ENCODE measurements around the gene TECPR2. TPM values are rescaled to one million over a fixed set of nuclear protein-coding genes. Genes with fewer than 3 reads are reported as not detected.

The TECPR2 gene
- total and polyA plus RNA-seq, 2 of the 13 experiments (the other 11 are each of a cell fraction or from before 2014, with no cell fraction given), result 3.5 to 5.7 TPM

DNA sequence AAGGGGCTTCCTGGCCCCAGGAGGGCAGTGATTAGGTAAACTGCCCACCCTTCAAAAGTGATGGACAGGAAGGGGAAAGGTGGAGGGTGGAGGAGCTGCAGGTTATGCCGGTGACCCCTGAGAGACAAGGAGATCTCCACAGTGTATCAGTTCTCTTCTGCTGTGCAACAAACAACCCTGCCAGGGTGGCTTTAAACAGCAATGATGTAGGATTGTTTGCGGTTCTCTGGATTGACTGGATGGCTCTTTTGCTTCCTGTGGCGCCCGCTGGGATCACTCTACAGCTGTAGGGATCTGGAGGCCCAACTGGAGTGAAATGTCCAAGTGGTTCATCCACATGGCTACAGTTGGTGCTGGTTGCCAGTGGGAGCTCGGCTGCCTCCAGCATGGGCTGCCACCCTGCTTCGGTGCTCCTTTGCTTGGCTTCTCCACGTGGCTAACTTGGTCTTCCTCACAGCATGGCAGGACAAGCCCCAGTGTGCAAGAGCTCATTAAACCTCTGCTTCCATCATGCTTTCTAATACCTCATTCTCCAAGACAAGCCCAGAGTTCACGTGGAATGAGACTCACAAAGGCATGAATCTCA, 155.4 kb downstream of the TECPR2 start:
- in situ Hi-C loops (cut with HindIII; ENCODE audit: extremely low pct_ligation_motif_present, low pct_unique_long_range_greater_than_20kb) (loop anchor here (5.0 kb wide), 1 partner anchor 81 kb away; no protein-coding TSS in a partner anchor), intact Hi-C loops (cut with micrococcal nuclease; ENCODE audit: unreplicated experiment) (loop anchor here (5.0 kb wide), 1 partner anchor 201 kb away; the partner anchor contains the start of gene ZNF839)
- Histone ChIP-seq H3K4me3 (replicated peaks in 1 of 3; ENCODE audit: insufficient read depth in 1 of 3, low read depth in 2 of 3, low read length in 3 of 3) (no peak overlapping the region), H3K36me3 (replicated peaks in 1 of 2; ENCODE audit: control insufficient read depth in 1 of 2, insufficient read depth in 2 of 2, low read length in 2 of 2) (no peaks in the 10 kb centered on the region), H3K9ac (ENCODE audit: insufficient read depth, low read depth, low read length) (no peak overlapping the region), H3K4me1 (ENCODE audit: insufficient read depth, low read length) (peaks cover 37% of the 10 kb centered on the region), H3K4me2 (ENCODE audit: low read depth, low read length) (no peak overlapping the region), H4K20me1 (ENCODE audit: insufficient read depth, low read length) (no peaks in the 10 kb centered on the region), H2AFZ (ENCODE audit: low read length) (no peak overlapping the region), H3K27me3 (ENCODE audit: control insufficient read depth in 1 of 2, insufficient read depth in 2 of 2, low read length in 2 of 2) (no peaks in the 10 kb centered on the region), H3K79me2 (ENCODE audit: insufficient read depth, low read length) (no peaks in the 10 kb centered on the region), H3K27ac (ENCODE audit: extremely low read length, insufficient read depth, low read length) (no peak overlapping the region), H3K9me3 (ENCODE audit: low read length) (no peaks in the 10 kb centered on the region)
- no peak for ATAC-seq
- DNase-seq (ENCODE audit: low spot score), result no peak
- BruUV-seq (replicated peaks), result no TSS peak
- ChIA-PET POLR2A (interaction anchor here (1.0 to 1.4 kb wide), 2 partner anchors 10 to 80 kb away, joined by 3 to 4 read pairs; no protein-coding TSS in a partner anchor), CTCF (ENCODE audit: low intra/inter-chr PET ratio, low total read pairs) (interaction anchor here (3.8 kb wide), 1 partner anchor 81 kb away, joined by 59 read pairs; no protein-coding TSS in a partner anchor)
- WGBS (ENCODE audit: low lambda C conversion rate), result 62% methylated on average over 6 of the region's 8 CpGs
- no peak for FAIRE-seq
- TF ChIP-seq, protein P1, sequence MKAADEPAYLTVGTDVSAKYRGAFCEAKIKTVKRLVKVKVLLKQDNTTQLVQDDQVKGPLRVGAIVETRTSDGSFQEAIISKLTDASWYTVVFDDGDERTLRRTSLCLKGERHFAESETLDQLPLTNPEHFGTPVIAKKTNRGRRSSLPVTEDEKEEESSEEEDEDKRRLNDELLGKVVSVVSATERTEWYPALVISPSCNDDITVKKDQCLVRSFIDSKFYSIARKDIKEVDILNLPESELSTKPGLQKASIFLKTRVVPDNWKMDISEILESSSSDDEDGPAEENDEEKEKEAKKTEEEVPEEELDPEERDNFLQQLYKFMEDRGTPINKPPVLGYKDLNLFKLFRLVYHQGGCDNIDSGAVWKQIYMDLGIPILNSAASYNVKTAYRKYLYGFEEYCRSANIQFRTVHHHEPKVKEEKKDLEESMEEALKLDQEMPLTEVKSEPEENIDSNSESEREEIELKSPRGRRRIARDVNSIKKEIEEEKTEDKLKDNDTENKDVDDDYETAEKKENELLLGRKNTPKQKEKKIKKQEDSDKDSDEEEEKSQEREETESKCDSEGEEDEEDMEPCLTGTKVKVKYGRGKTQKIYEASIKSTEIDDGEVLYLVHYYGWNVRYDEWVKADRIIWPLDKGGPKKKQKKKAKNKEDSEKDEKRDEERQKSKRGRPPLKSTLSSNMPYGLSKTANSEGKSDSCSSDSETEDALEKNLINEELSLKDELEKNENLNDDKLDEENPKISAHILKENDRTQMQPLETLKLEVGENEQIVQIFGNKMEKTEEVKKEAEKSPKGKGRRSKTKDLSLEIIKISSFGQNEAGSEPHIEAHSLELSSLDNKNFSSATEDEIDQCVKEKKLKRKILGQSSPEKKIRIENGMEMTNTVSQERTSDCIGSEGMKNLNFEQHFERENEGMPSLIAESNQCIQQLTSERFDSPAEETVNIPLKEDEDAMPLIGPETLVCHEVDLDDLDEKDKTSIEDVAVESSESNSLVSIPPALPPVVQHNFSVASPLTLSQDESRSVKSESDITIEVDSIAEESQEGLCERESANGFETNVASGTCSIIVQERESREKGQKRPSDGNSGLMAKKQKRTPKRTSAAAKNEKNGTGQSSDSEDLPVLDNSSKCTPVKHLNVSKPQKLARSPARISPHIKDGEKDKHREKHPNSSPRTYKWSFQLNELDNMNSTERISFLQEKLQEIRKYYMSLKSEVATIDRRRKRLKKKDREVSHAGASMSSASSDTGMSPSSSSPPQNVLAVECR (CRISPR knock-in tag; IDR thresholded peaks at IDR 0.05; ENCODE audit: borderline replicate concordance), result no peak
- TF ChIP-seq MATR3 (CRISPR knock-in tag; IDR thresholded peaks at IDR 0.05), result no peak
- TF ChIP-seq, protein P2, sequence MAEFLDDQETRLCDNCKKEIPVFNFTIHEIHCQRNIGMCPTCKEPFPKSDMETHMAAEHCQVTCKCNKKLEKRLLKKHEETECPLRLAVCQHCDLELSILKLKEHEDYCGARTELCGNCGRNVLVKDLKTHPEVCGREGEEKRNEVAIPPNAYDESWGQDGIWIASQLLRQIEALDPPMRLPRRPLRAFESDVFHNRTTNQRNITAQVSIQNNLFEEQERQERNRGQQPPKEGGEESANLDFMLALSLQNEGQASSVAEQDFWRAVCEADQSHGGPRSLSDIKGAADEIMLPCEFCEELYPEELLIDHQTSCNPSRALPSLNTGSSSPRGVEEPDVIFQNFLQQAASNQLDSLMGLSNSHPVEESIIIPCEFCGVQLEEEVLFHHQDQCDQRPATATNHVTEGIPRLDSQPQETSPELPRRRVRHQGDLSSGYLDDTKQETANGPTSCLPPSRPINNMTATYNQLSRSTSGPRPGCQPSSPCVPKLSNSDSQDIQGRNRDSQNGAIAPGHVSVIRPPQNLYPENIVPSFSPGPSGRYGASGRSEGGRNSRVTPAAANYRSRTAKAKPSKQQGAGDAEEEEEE (CRISPR knock-in tag; IDR thresholded peaks at IDR 0.05; ENCODE audit: borderline replicate concordance), result no peak
- TF ChIP-seq RBAK (CRISPR knock-in tag; IDR thresholded peaks at IDR 0.05), result peak; percentile 67; the same call in 1 of the 2 replicates
- TF ChIP-seq, protein P3, sequence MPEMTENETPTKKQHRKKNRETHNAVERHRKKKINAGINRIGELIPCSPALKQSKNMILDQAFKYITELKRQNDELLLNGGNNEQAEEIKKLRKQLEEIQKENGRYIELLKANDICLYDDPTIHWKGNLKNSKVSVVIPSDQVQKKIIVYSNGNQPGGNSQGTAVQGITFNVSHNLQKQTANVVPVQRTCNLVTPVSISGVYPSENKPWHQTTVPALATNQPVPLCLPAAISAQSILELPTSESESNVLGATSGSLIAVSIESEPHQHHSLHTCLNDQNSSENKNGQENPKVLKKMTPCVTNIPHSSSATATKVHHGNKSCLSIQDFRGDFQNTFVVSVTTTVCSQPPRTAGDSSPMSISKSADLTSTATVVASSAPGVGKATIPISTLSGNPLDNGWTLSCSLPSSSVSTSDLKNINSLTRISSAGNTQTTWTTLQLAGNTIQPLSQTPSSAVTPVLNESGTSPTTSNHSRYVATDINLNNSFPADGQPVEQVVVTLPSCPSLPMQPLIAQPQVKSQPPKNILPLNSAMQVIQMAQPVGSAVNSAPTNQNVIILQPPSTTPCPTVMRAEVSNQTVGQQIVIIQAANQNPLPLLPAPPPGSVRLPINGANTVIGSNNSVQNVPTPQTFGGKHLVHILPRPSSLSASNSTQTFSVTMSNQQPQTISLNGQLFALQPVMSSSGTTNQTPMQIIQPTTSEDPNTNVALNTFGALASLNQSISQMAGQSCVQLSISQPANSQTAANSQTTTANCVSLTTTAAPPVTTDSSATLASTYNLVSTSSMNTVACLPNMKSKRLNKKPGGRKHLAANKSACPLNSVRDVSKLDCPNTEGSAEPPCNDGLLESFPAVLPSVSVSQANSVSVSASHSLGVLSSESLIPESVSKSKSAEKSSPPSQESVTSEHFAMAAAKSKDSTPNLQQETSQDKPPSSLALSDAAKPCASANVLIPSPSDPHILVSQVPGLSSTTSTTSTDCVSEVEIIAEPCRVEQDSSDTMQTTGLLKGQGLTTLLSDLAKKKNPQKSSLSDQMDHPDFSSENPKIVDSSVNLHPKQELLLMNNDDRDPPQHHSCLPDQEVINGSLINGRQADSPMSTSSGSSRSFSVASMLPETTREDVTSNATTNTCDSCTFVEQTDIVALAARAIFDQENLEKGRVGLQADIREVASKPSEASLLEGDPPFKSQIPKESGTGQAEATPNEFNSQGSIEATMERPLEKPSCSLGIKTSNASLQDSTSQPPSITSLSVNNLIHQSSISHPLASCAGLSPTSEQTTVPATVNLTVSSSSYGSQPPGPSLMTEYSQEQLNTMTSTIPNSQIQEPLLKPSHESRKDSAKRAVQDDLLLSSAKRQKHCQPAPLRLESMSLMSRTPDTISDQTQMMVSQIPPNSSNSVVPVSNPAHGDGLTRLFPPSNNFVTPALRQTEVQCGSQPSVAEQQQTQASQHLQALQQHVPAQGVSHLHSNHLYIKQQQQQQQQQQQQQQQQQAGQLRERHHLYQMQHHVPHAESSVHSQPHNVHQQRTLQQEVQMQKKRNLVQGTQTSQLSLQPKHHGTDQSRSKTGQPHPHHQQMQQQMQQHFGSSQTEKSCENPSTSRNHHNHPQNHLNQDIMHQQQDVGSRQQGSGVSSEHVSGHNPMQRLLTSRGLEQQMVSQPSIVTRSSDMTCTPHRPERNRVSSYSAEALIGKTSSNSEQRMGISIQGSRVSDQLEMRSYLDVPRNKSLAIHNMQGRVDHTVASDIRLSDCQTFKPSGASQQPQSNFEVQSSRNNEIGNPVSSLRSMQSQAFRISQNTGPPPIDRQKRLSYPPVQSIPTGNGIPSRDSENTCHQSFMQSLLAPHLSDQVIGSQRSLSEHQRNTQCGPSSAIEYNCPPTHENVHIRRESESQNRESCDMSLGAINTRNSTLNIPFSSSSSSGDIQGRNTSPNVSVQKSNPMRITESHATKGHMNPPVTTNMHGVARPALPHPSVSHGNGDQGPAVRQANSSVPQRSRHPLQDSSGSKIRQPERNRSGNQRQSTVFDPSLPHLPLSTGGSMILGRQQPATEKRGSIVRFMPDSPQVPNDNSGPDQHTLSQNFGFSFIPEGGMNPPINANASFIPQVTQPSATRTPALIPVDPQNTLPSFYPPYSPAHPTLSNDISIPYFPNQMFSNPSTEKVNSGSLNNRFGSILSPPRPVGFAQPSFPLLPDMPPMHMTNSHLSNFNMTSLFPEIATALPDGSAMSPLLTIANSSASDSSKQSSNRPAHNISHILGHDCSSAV (CRISPR knock-in tag; IDR thresholded peaks at IDR 0.05; ENCODE audit: borderline replicate concordance), result no peak
- TF ChIP-seq ZNF12 (CRISPR knock-in tag; IDR thresholded peaks at IDR 0.05), result no peak
- TF ChIP-seq ZSCAN22 (CRISPR knock-in tag; IDR thresholded peaks at IDR 0.05), result no peak
- no peak for TF ChIP-seq RFX1 (IDR thresholded peaks at IDR 0.05)
- TF ChIP-seq HNRNPUL1 (IDR thresholded peaks at IDR 0.05; ENCODE audit: low read depth, low read length), result no peak
- TF ChIP-seq ZNF674 (CRISPR knock-in tag; IDR thresholded peaks at IDR 0.05; ENCODE audit: low read depth), result no peak
